ENCODE data around the gene MRLN.
"Not testable (repeated sequence)": the region's sequence is repeated elsewhere in the genome, so short reads cannot be mapped to it uniquely, and the experiment has no call there.

DNA sequence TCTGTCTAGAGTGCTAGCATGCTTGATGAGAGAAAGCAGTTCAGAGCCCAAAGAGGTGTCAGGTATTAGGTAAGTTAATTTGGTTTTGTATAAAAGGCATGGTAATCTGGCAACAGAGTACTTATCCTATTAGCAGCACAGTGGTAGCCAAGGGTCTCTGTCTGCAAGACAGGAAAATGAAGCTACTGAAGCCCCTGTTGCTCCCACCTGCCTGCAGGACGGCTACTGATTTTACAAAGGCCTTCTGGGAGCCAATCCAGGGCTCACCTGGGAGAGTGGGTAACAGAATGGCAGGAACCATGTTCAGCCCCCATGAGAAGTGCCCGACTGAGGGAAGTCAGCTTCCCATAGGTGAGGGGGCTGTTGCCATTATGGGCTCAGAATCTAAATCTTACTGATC is 36.8 kb upstream of the MRLN start:
- not testable (repeated sequence) for TF ChIP-seq MAFK (IDR thresholded peaks at IDR 0.05; ENCODE audit: low read depth, low read length); SMC3 (IDR thresholded peaks at IDR 0.05; ENCODE audit: low read depth, low read length); MAZ (IDR thresholded peaks at IDR 0.05; ENCODE audit: borderline replicate concordance, low read depth, low read length); MXI1 (IDR thresholded peaks at IDR 0.05; ENCODE audit: borderline replicate concordance, low read depth, low read length); RAD21 (IDR thresholded peaks at IDR 0.05; ENCODE audit: low read length)
- TF ChIP-seq, protein P1, sequence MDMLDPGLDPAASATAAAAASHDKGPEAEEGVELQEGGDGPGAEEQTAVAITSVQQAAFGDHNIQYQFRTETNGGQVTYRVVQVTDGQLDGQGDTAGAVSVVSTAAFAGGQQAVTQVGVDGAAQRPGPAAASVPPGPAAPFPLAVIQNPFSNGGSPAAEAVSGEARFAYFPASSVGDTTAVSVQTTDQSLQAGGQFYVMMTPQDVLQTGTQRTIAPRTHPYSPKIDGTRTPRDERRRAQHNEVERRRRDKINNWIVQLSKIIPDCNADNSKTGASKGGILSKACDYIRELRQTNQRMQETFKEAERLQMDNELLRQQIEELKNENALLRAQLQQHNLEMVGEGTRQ (IDR thresholded peaks at IDR 0.05; ENCODE audit: low read depth, low read length): not testable (repeated sequence)
- TF ChIP-seq, protein P2, sequence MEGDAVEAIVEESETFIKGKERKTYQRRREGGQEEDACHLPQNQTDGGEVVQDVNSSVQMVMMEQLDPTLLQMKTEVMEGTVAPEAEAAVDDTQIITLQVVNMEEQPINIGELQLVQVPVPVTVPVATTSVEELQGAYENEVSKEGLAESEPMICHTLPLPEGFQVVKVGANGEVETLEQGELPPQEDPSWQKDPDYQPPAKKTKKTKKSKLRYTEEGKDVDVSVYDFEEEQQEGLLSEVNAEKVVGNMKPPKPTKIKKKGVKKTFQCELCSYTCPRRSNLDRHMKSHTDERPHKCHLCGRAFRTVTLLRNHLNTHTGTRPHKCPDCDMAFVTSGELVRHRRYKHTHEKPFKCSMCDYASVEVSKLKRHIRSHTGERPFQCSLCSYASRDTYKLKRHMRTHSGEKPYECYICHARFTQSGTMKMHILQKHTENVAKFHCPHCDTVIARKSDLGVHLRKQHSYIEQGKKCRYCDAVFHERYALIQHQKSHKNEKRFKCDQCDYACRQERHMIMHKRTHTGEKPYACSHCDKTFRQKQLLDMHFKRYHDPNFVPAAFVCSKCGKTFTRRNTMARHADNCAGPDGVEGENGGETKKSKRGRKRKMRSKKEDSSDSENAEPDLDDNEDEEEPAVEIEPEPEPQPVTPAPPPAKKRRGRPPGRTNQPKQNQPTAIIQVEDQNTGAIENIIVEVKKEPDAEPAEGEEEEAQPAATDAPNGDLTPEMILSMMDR (conservative IDR thresholded peaks at IDR 0.05; ENCODE audit: low read depth, low read length): not testable (repeated sequence)
